K562 (cell line): ENCODE data around the gene HOXB4.

Experiments used
- CTCF ChIP-seq, 3 experiments: IDR thresholded peaks in 2 of 3; conservative IDR thresholded peaks in 1 of 3; 2 replicates each; pipeline ENCODE4 v1.5.1; 2011 to 2012; ENCODE audit warnings: low read length in 3 of 3, mild to moderate bottlenecking in 3 of 3, control low read depth in 2 of 3, improper control_type of control experiment in 1 of 3, inconsistent platforms in 1 of 3, low read depth in 1 of 3, mixed read lengths in 1 of 3, moderate library complexity in 1 of 3; ENCODE audit not compliant: insufficient read depth in 2 of 3
- FOXJ3 ChIP-seq: sonication (generic); formaldehyde crosslinking; IDR thresholded peaks from 2 replicates; pipeline ENCODE4 v1.4.0; 2020; ENCODE audit warnings: mild to moderate bottlenecking, missing genetic modification reagents
- MAFK ChIP-seq: IDR thresholded peaks from 2 replicates; pipeline ENCODE4 v1.6.1; 2011; ENCODE audit warnings: low read length, improper control_type of control experiment
- POLR2AphosphoS5 ChIP-seq: IDR thresholded peaks from 2 replicates; pipeline ENCODE4 v1.6.1; 2011; ENCODE audit warnings: mild to moderate bottlenecking, low read depth, low read length, moderate library complexity; ENCODE audit not compliant: control insufficient read depth, insufficient read depth
- REST ChIP-seq, 2 experiments: fragments of 450-650 bp; formaldehyde crosslinking in 1 of 2; IDR thresholded peaks; 2 replicates each; pipeline versions ENCODE4 v1.4.0 to v1.6.1; 2014 to 2020; ENCODE audit warnings: mild to moderate bottlenecking in 2 of 2, borderline replicate concordance in 1 of 2, low read depth in 1 of 2
- SIN3A ChIP-seq, 2 experiments: fragments of 150-350 bp in 1 of 2; IDR thresholded peaks; 2 replicates each; pipeline ENCODE4 v1.6.1; 2011 to 2016; ENCODE audit warnings: borderline replicate concordance in 2 of 2, low read depth in 2 of 2, low read length in 2 of 2, mild to moderate bottlenecking in 2 of 2, moderate library complexity in 2 of 2; ENCODE audit not compliant: control insufficient read depth in 1 of 2
- ZKSCAN1 ChIP-seq: fragments of 150-350 bp; IDR thresholded peaks from 2 replicates; pipeline ENCODE4 v1.6.1; 2016; ENCODE audit warnings: low read depth, low read length

- TF ChIP-seq MAFK (no peak), SIN3A (IDR thresholded peaks at IDR 0.05; ENCODE audit: borderline replicate concordance in 2 of 2, control insufficient read depth in 1 of 2, low read depth in 2 of 2, low read length in 2 of 2) (no peak), REST (IDR thresholded peaks at IDR 0.05; ENCODE audit: borderline replicate concordance) (no peak), REST (CRISPR knock-in tag; IDR thresholded peaks at IDR 0.05; ENCODE audit: low read depth) (no peak), CTCF (IDR thresholded peaks at IDR 0.05 in 2 of 3, conservative IDR thresholded peaks at IDR 0.05 in 1 of 3; ENCODE audit: insufficient read depth in 2 of 3, low read depth in 1 of 3, low read length in 3 of 3) (no peak), FOXJ3 (CRISPR knock-in tag) (no peak), POLR2AphosphoS5 (no peak; the same call in 1 of the 2 replicates), ZKSCAN1 (0 out of 2 replicates have a peak, but pooled peaks have one; percentile 29)
These were observed 3.0 kb downstream of the HOXB4 start for GRCh38 chr17:48575066-48575582.
